ENCODE results near the gene FBXL4.

- TF ChIP-seq POLR2A (IDR thresholded peaks at IDR 0.05) (no peak), CTCF (IDR thresholded peaks at IDR 0.05) (no peak)
These were observed 36.4 kb upstream of the FBXL4 start for GRCh38 chr6:98984121-98984520.

Measured in esophagus squamous epithelium (tissue), 4 donors.